HCT116 (cell line): ENCODE data around the gene FAM210B. TPM values are rescaled to one million over a fixed set of nuclear protein-coding genes. Genes with fewer than 3 reads are reported as not detected.

Source experiments
- ATAC-seq: fragments of 200-7000 bp; cut with Tn5 transposase; 2 replicates; pipeline ENCODE4 v1.9.1; 2020; ENCODE audit warnings: mild to moderate bottlenecking, moderate library complexity
- BruUV-seq: library from RNA; stranded (reverse); fragments of 400-500 nt; replicated peaks from 2 replicates; lab custom pipeline; 2021; lab: Mats Ljungman, UMichigan
- CTCF ChIA-PET: fragments of 300-600 bp; sonication (Branson Sonifier 250); formaldehyde crosslinking; loops from one replicate; lab custom pipeline; 2021; ENCODE audit warnings: antibody characterized with exemption; lab: Charles Lee
- POLR2A ChIA-PET: fragments of 300-600, 350-600 bp; sonication (Branson Sonifier 250); formaldehyde crosslinking; loops from one replicate; lab custom pipeline; 2021; ENCODE audit warnings: antibody characterized with exemption; lab: Charles Lee
- RAD21 ChIA-PET, 2 experiments: fragments of 300-600 bp; sonication (Branson Sonifier 250); formaldehyde crosslinking; loops; one replicate each; lab custom pipeline; 2023; ENCODE audit warnings: low total read pairs in 2 of 2; ENCODE audit not compliant: uncharacterized antibody in 2 of 2, unreplicated experiment in 2 of 2, low non-redundant PET in 1 of 2; lab: Charles Lee
- DNase-seq: peaks from one replicate; pipeline ENCODE4 v3.0.0-alpha.2; 2010; ENCODE audit warnings: low read depth, low spot score
- H2AFZ ChIP-seq: fragments of 200-600 bp; shearing (Covaris generic), sonication (generic); 2 replicates; pipeline ENCODE4 v1.6.1; 2017; ENCODE audit warnings: low read depth, mixed run types, mixed read lengths, antibody characterized with exemption, low read length; ENCODE audit not compliant: poor library complexity, severe bottlenecking
- H3K27ac ChIP-seq: 2 replicates; pipeline ENCODE4 v1.5.1; 2012; ENCODE audit warnings: low read depth, low read length
- H3K27me3 ChIP-seq: fragments of 200-600 bp; sonication (generic); 2 replicates; pipeline ENCODE4 v1.6.1; 2016; ENCODE audit warnings: mixed run types, low read length, mixed read lengths; ENCODE audit not compliant: insufficient read depth
- H3K36me3 ChIP-seq, 2 experiments: fragments of 200-500 bp in 1 of 2; fragments of 200-600 bp in 1 of 2; sonication (Bioruptor generic) in 1 of 2; sonication (generic) in 1 of 2; 2 replicates each; pipeline versions ENCODE4 v1.5.1 to v1.6.1; 2014 to 2016; ENCODE audit warnings: low read length in 2 of 2, inconsistent platforms in 1 of 2, mixed read lengths in 1 of 2, mixed run types in 1 of 2; ENCODE audit not compliant: insufficient read depth in 2 of 2, control insufficient read depth in 1 of 2
- H3K4me1 ChIP-seq, 2 experiments: fragments of 200-600 bp in 1 of 2; sonication (generic) in 1 of 2; 2 replicates each; pipeline versions ENCODE4 v1.5.1 to v1.6.1; 2012 to 2017; ENCODE audit warnings: low read length in 2 of 2, inconsistent platforms in 1 of 2, mild to moderate bottlenecking in 1 of 2, mixed read lengths in 1 of 2, mixed run types in 1 of 2, moderate library complexity in 1 of 2; ENCODE audit not compliant: insufficient read depth in 2 of 2, control insufficient read depth in 1 of 2
- H3K4me2 ChIP-seq: fragments of 200-600 bp; sonication (generic); 2 replicates; pipeline ENCODE4 v1.6.1; 2017; ENCODE audit warnings: mixed run types, low read length, mixed read lengths
- H3K4me3 ChIP-seq, 2 experiments: fragments of 200-600 bp in 1 of 2; sonication (generic) in 1 of 2; replicated peaks in 1 of 2; 2 replicates each; pipeline ENCODE4 v1.5.1; 2011 to 2016; ENCODE audit warnings: low read length in 2 of 2, control low read depth in 1 of 2, low read depth in 1 of 2, mild to moderate bottlenecking in 1 of 2, mixed read lengths in 1 of 2, mixed run types in 1 of 2
- H3K79me2 ChIP-seq: fragments of 200-600 bp; sonication (generic); 2 replicates; pipeline ENCODE4 v1.6.1; 2017; ENCODE audit warnings: mild to moderate bottlenecking, mixed run types, low read length, moderate library complexity, mixed read lengths; ENCODE audit not compliant: insufficient read depth
- H3K9ac ChIP-seq: fragments of 200-600 bp; sonication (generic); 2 replicates; pipeline ENCODE4 v1.6.1; 2016; ENCODE audit warnings: low read length, mixed read lengths
- H3K9me2 ChIP-seq: fragments of 200-600 bp; sonication (generic), shearing (Covaris generic); 2 replicates; pipeline ENCODE4 v1.6.1; 2017; ENCODE audit warnings: mixed run types, mild to moderate bottlenecking, moderate library complexity; ENCODE audit not compliant: insufficient read depth
- H3K9me3 ChIP-seq, 2 experiments: fragments of 200-500 bp in 1 of 2; fragments of 200-600 bp in 1 of 2; sonication (Bioruptor generic) in 1 of 2; sonication (generic) in 1 of 2; 2 replicates each; pipeline ENCODE4 v1.6.1; 2014 to 2017; ENCODE audit warnings: low read length in 2 of 2, mixed read lengths in 2 of 2, inconsistent platforms in 1 of 2, low read depth in 1 of 2, mild to moderate bottlenecking in 1 of 2, mixed run types in 1 of 2, moderate library complexity in 1 of 2; ENCODE audit not compliant: control insufficient read depth in 1 of 2, insufficient read depth in 1 of 2
- H4K20me1 ChIP-seq: fragments of 200-600 bp; sonication (generic), shearing (Covaris generic); 2 replicates; pipeline ENCODE4 v1.6.1; 2017; ENCODE audit warnings: mixed run types, mild to moderate bottlenecking, moderate library complexity; ENCODE audit not compliant: insufficient read depth
- CEBPB ChIP-seq: IDR thresholded peaks from 2 replicates; pipeline ENCODE4 v1.6.1; 2012; ENCODE audit warnings: low read depth
- EZH2phosphoT487 ChIP-seq: fragments of 200-600 bp; IDR thresholded peaks from 2 replicates; pipeline ENCODE4 v1.6.1; 2018; ENCODE audit warnings: antibody characterized with exemption, borderline replicate concordance
- RAD21 ChIP-seq: IDR thresholded peaks from 2 replicates; pipeline ENCODE4 v1.6.1; 2012; ENCODE audit warnings: low read depth, mild to moderate bottlenecking
- REST ChIP-seq: IDR thresholded peaks from 2 replicates; pipeline ENCODE4 v1.6.1; 2012; ENCODE audit warnings: low read depth
- SIN3A ChIP-seq: IDR thresholded peaks from 2 replicates; pipeline ENCODE4 v1.6.1; 2012; ENCODE audit warnings: low read depth
- SRF ChIP-seq: IDR thresholded peaks from 2 replicates; pipeline ENCODE4 v1.6.1; 2012; ENCODE audit warnings: low read depth
- YY1 ChIP-seq: IDR thresholded peaks from 2 replicates; pipeline ENCODE4 v1.6.1; 2011; ENCODE audit warnings: low read length, low read depth, moderate library complexity, mild to moderate bottlenecking; ENCODE audit not compliant: insufficient replicate concordance; ENCODE audit errors: extremely low read depth
- ZFX ChIP-seq: fragments of 450-650 bp; IDR thresholded peaks from 2 replicates; pipeline ENCODE4 v1.6.1; 2017
- ZNF274 ChIP-seq: fragments of 200-500 bp; sonication (Bioruptor generic); IDR thresholded peaks from 2 replicates; pipeline ENCODE4 v1.6.1; 2014; ENCODE audit warnings: mild to moderate bottlenecking, low read depth, low read length, inconsistent platforms
- intact Hi-C: fragments of 100-400 bp; cut with micrococcal nuclease; formaldehyde crosslinking; loops from 2 replicates; pipeline ENCODE4 v1.10.0; 2022
- total RNA-seq: library from RNA; stranded (reverse); gene quantifications from one replicate; pipeline ENCODE4 v1.2.1, GENCODE V29; 2021; ENCODE audit not compliant: unreplicated experiment
- TF ChIP-seq, protein P1 (sequence below): IDR thresholded peaks from 2 replicates; pipeline ENCODE4 v1.6.1; 2012
- TF ChIP-seq, protein P2 (sequence below): IDR thresholded peaks from 2 replicates; pipeline ENCODE4 v1.6.1; 2012
- TF ChIP-seq, protein P3 (sequence below): IDR thresholded peaks from 2 replicates; pipeline ENCODE4 v1.6.1; 2011; ENCODE audit warnings: mild to moderate bottlenecking, low read length, moderate library complexity; ENCODE audit not compliant: insufficient replicate concordance; ENCODE audit errors: extremely low read depth

Gene FAM210B
- total RNA-seq, 1 experiment from 2014 or later: 12.0 TPM

DNA sequence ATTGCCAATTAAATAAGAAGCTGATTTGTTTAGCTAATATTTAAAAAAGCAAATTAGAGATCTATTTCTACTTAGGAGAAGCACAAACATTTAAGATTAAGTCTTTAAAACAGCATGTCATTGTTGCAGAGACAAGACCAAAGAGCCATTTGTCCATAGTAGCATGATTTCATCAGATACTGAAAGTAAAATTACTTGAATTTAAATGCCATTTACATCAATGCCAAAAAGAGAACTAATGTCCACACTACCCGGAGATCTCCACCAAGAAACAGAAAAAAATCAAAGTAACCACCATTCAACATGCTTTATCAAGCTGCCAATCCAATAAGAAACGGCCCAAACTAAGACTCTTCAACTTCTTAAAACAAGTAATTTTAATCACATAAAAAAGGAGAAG lies 17.6 kb downstream of the FAM210B start:
- no peak overlapping the region for H3K27ac ChIP-seq
- no peaks in the 10 kb centered on the region for H3K4me1 ChIP-seq
- no peaks in the 10 kb centered on the region for H3K9me2 ChIP-seq
- ATAC-seq (no peak), DNase-seq (no peak)
- no peak overlapping the region for H3K4me2 ChIP-seq
- no peak overlapping the region for H3K4me3 ChIP-seq
- H3K36me3 ChIP-seq: peaks cover 53 to 60% of the 10 kb centered on the region in 2 experiments
- TF ChIP-seq ZNF274 (no peak), CEBPB (no peak), RAD21 (no peak), SRF (no peak), YY1 (no peak), EZH2phosphoT487 (no peak), ZFX (no peak), REST (no peak), SIN3A (no peak)
- TF ChIP-seq, protein P1, sequence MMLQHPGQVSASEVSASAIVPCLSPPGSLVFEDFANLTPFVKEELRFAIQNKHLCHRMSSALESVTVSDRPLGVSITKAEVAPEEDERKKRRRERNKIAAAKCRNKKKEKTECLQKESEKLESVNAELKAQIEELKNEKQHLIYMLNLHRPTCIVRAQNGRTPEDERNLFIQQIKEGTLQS: no peak
- TF ChIP-seq, protein P2, sequence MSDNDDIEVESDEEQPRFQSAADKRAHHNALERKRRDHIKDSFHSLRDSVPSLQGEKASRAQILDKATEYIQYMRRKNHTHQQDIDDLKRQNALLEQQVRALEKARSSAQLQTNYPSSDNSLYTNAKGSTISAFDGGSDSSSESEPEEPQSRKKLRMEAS: no peak
- TF ChIP-seq, protein P3, sequence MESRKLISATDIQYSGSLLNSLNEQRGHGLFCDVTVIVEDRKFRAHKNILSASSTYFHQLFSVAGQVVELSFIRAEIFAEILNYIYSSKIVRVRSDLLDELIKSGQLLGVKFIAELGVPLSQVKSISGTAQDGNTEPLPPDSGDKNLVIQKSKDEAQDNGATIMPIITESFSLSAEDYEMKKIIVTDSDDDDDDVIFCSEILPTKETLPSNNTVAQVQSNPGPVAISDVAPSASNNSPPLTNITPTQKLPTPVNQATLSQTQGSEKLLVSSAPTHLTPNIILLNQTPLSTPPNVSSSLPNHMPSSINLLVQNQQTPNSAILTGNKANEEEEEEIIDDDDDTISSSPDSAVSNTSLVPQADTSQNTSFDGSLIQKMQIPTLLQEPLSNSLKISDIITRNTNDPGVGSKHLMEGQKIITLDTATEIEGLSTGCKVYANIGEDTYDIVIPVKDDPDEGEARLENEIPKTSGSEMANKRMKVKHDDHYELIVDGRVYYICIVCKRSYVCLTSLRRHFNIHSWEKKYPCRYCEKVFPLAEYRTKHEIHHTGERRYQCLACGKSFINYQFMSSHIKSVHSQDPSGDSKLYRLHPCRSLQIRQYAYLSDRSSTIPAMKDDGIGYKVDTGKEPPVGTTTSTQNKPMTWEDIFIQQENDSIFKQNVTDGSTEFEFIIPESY: no peak
- no peaks in the 10 kb centered on the region for H4K20me1 ChIP-seq
- intact Hi-C loops: no loop called here
- no peak overlapping the region for H2AFZ ChIP-seq
- H3K9ac ChIP-seq: no peak overlapping the region
- RAD21 ChIA-PET: no interaction called here
- no peaks in the 10 kb centered on the region for H3K9me3 ChIP-seq
- POLR2A ChIA-PET: interaction anchor here (1.7 kb wide), 1 partner anchor 15 kb away, joined by 4 read pairs; the partner anchor contains the start of gene AURKA
- peaks cover 95% of the 10 kb centered on the region for H3K79me2 ChIP-seq
- no peaks in the 10 kb centered on the region for H3K27me3 ChIP-seq
- BruUV-seq: no TSS peak
- CTCF ChIA-PET: no interaction called here
